Measurements from ENCODE around the gene LIX1.
"Not testable (repeated sequence)": the region's sequence is repeated elsewhere in the genome, so short reads cannot be mapped to it uniquely, and the experiment has no call there.

The LIX1 gene

GRCh38 chr5:97141031-97141430 lies 1.4 kb downstream of the LIX1 start:
- no peak for DNase-seq

- DNase-seq: not testable (repeated sequence)
These were observed 2.2 kb downstream of the LIX1 start for GRCh38 chr5:97140250-97140649.

GRCh38 chr5:97136475-97136874 lies 5.9 kb downstream of the LIX1 start:
- DNase-seq: no peak

GRCh38 chr5:97135868-97136267 lies 6.5 kb downstream of the LIX1 start:
- DNase-seq: no peak

- DNase-seq: no peak
These were observed 7.8 kb downstream of the LIX1 start for GRCh38 chr5:97134634-97135033.

- no peak for DNase-seq
These were observed 9.3 kb downstream of the LIX1 start for GRCh38 chr5:97133101-97133500.

- no peak for DNase-seq
These were observed 10.5 kb downstream of the LIX1 start for GRCh38 chr5:97131921-97132320.

GRCh38 chr5:97131139-97131710 lies 11.2 kb downstream of the LIX1 start:
- DNase-seq: no peak

GRCh38 chr5:97127727-97128126 lies 14.7 kb downstream of the LIX1 start:
- no peak for DNase-seq

GRCh38 chr5:97125125-97125683 lies 17.2 kb downstream of the LIX1 start:
- DNase-seq: no peak

- DNase-seq: no peak
These were observed 18.1 kb downstream of the LIX1 start for GRCh38 chr5:97124335-97124734.

GRCh38 chr5:97121848-97122247 lies 20.6 kb downstream of the LIX1 start:
- no peak for DNase-seq

- DNase-seq: no peak
These were observed 22.2 kb downstream of the LIX1 start for GRCh38 chr5:97120195-97120594.

GRCh38 chr5:97119007-97119390 lies 23.4 kb downstream of the LIX1 start:
- DNase-seq: no peak

- no peak for DNase-seq
These were observed 24.0 kb downstream of the LIX1 start for GRCh38 chr5:97118261-97119006.

GRCh38 chr5:97115932-97116331 lies 26.5 kb downstream of the LIX1 start:
- DNase-seq: no peak

GRCh38 chr5:97112230-97112629 lies 30.2 kb downstream of the LIX1 start:
- no peak for DNase-seq

GRCh38 chr5:97111616-97112015 lies 30.8 kb downstream of the LIX1 start:
- DNase-seq: no peak

- no peak for DNase-seq
These were observed 31.4 kb downstream of the LIX1 start for GRCh38 chr5:97111004-97111403.

- DNase-seq: no peak
These were observed 35.1 kb downstream of the LIX1 start for GRCh38 chr5:97107318-97107717.

GRCh38 chr5:97106216-97106581 lies 36.2 kb downstream of the LIX1 start:
- no peak for DNase-seq

- no peak for DNase-seq
These were observed 36.8 kb downstream of the LIX1 start for GRCh38 chr5:97105501-97106215.

- DNase-seq: no peak
These were observed 40.4 kb downstream of the LIX1 start for GRCh38 chr5:97102010-97102470.
